ENCODE measurements around the gene C2orf80.

C2orf80 gene

GRCh38 chr2:208183526-208183925 is 6.3 kb downstream of the C2orf80 start:
- Histone ChIP-seq H3K9ac (no peak overlapping the region), H3K27ac (no peak overlapping the region), H3K27me3 (no peaks in the 10 kb centered on the region), H3K9me3 (replicated peaks in 1 of 11) (no peaks in the 10 kb centered on the region), H3K4me1 (peaks cover 0 to 14% (median 0%) of the 10 kb centered on the region in 10 experiments; a peak in 5 of 20 replicates), H3K4me3 (no peak overlapping the region), H4K20me1 (no peaks in the 10 kb centered on the region), H3K36me3 (no peaks in the 10 kb centered on the region), H3K4me2 (peak overlapping the region in 1 of 11 experiments; percentile 26; a peak in 1 of 22 replicates)
- TF ChIP-seq Cebpa-rat (IDR thresholded peaks at IDR 0.05) = no peak

DNA sequence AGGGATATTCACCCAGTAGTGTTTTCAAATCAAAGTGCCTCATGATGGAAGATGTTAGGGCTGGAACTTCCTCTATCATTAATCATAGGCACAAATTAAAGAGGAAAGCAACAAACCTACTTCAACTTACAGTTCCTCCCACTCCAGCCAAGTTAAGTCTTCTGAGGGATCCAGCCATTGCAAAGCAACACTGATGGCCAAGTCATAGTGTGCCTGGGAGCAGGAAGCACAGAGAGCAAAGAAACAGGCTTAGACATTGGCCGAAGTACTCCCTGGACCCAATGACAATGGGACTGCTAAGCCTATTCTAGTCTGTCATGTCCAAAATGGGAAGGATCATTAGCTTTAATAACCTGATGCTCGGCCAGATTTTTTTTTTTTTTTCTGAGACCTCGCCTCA is 7.0 kb downstream of the C2orf80 start:
- Histone ChIP-seq H3K4me2 (no peak overlapping the region), H3K36me3 (no peaks in the 10 kb centered on the region), H3K4me1 (peaks cover 0 to 14% (median 0%) of the 10 kb centered on the region in 10 experiments; a peak in 5 of 20 replicates), H4K20me1 (no peaks in the 10 kb centered on the region), H3K27ac (no peak overlapping the region), H3K4me3 (no peak overlapping the region), H3K9ac (no peak overlapping the region), H3K9me3 (replicated peaks in 1 of 11) (no peaks in the 10 kb centered on the region), H3K27me3 (no peaks in the 10 kb centered on the region)
- no peak for TF ChIP-seq Cebpa-rat (IDR thresholded peaks at IDR 0.05)

DNA sequence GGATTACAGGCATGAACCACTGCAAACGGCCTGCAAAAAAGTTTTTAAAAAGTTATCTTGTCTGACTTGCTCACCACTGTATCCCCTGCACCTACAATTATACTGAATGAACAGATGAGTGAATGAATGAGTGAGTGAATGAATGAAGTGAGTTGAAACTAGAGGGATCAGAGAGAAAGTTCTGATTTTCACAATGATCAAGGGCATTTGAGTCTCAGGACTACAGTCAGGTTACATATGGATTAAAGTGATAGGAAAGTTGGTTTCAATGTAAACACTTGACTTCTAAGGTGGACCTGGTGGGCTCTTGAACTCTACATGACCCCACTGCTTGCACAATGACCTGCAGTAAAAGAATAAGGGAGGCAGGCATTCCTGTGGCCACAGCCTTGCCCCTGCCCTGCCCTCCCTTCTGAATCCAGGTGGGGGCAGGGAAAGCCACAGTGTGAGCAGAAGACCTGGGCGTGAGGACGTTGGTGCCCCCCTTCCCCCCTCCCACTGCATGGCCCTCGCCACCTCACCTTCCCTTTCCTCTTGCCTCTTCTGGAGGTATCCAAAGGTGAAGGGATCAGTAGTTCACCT is 10.7 kb downstream of the C2orf80 start:
- Histone ChIP-seq H3K27ac (no peak overlapping the region), H3K4me1 (peaks cover 0 to 24% (median 0%) of the 10 kb centered on the region in 10 experiments; a peak in 6 of 20 replicates), H3K4me2 (no peak overlapping the region)

GRCh38 chr2:208175840-208176153 is 14.0 kb downstream of the C2orf80 start:
- Histone ChIP-seq H3K36me3 (no peaks in the 10 kb centered on the region), H3K9me3 (replicated peaks in 1 of 11) (no peaks in the 10 kb centered on the region), H3K27me3 (no peaks in the 10 kb centered on the region), H3K4me3 (no peak overlapping the region), H3K4me2 (no peak overlapping the region), H3K27ac (no peak overlapping the region), H4K20me1 (no peaks in the 10 kb centered on the region), H3K4me1 (peaks cover 0 to 45% (median 5%) of the 10 kb centered on the region in 10 experiments; a peak in 10 of 20 replicates), H3K9ac (no peak overlapping the region)
- TF ChIP-seq Cebpa-rat (IDR thresholded peaks at IDR 0.05) = no peak

More for the DNA sequence above, 10.7 kb downstream of the C2orf80 start:
- no peak for TF ChIP-seq Cebpa-rat (IDR thresholded peaks at IDR 0.05)
- Histone ChIP-seq H3K9ac (no peak overlapping the region), H4K20me1 (no peaks in the 10 kb centered on the region), H3K9me3 (replicated peaks in 1 of 11) (no peaks in the 10 kb centered on the region), H3K4me3 (no peak overlapping the region), H3K36me3 (no peaks in the 10 kb centered on the region), H3K27me3 (no peaks in the 10 kb centered on the region)

DNA sequence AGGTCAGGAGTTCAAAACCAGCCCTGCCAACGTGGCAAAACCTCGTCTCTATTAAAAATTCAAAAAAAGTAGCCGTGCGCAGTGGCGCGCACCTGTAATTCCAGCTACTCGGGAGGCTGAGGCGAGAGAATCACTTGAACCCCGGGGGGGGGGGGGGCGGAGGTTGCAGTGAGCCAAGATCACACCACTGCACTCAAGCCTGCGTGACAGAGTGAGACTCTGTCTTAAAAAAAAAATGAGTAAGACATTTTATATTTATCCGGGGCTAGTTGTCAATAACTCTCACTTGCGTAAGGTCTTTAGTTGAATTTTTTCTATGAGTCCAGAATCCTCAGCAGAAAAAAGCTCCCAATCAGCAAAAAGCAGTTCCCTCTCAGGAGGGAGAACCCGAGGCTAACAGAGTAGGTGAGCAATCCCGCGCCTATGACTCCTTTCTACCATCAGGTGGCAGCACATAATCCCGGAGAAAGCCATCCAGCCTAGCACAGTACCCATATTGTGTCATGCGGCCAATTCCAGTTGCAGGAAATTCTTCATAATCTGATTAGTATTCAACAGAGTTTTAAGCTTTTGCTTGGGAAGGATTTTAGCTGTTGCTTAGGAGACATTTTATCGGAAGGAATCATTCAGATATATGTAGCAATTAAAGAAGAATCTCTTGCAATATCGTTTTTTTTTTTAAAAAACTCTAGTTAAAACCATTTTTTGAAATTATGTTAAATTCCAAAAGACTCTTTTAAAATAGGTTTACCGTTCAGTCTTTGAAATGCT is 14.6 kb downstream of the C2orf80 start:
- Histone ChIP-seq H3K4me2 (peak overlapping the region in 3 of 11 experiments; percentile 46 to 70 (median 55); a peak in 5 of 22 replicates), H3K4me3 (no peak overlapping the region)

DNA sequence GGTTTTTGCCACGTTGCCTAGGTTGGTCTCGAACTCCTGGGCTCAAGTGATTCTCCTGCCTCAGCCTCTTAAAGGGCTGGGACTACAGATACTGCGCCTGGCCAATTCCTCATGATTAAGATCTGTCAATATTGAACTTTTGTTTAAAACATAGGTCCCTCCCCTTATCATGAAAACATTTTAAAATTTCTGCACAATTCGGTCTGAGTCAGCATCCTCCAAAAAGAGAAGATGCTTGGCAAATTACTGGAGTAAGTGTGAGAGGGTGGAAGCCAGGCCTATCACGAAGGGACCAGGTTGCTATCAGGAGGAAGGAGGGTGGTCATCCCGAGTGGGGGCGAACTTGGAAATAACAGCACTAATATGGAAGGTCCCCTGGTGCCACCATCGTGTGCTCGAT is 15.7 kb downstream of the C2orf80 start:
- no peaks in the 10 kb centered on the region for H3K9me3 ChIP-seq (replicated peaks in 1 of 11)
- no peak overlapping the region for H3K27ac ChIP-seq
- H3K9ac ChIP-seq = no peak overlapping the region
- no peak overlapping the region for H3K4me3 ChIP-seq
- H4K20me1 ChIP-seq = no peaks in the 10 kb centered on the region
- H3K4me1 ChIP-seq = peaks cover 0 to 45% (median 5%) of the 10 kb centered on the region in 10 experiments; a peak in 10 of 20 replicates
- TF ChIP-seq Cebpa-rat (IDR thresholded peaks at IDR 0.05) = no peak
- H3K4me2 ChIP-seq = peak overlapping the region in 3 of 11 experiments; percentile 46 to 70 (median 55); a peak in 6 of 22 replicates
- no peaks in the 10 kb centered on the region for H3K27me3 ChIP-seq
- H3K36me3 ChIP-seq = no peaks in the 10 kb centered on the region

More for the DNA sequence above, 14.6 kb downstream of the C2orf80 start:
- Histone ChIP-seq H3K36me3 (no peaks in the 10 kb centered on the region), H3K9ac (no peak overlapping the region; a peak in 1 of 22 replicates), H3K4me1 (peaks cover 0 to 45% (median 5%) of the 10 kb centered on the region in 10 experiments; a peak in 10 of 20 replicates), H3K9me3 (replicated peaks in 1 of 11) (no peaks in the 10 kb centered on the region), H3K27me3 (no peaks in the 10 kb centered on the region), H3K27ac (peak overlapping the region in 2 of 11 experiments; percentile 18 to 35; a peak in 2 of 22 replicates), H4K20me1 (no peaks in the 10 kb centered on the region)
- no peak for TF ChIP-seq Cebpa-rat (IDR thresholded peaks at IDR 0.05)

- Histone ChIP-seq H3K27me3 (no peaks in the 10 kb centered on the region), H3K27ac (peak overlapping the region in 2 of 11 experiments; percentile 6 to 49; a peak in 4 of 22 replicates), H3K36me3 (no peaks in the 10 kb centered on the region), H3K4me1 (peaks cover 0 to 45% (median 5%) of the 10 kb centered on the region in 10 experiments; a peak in 11 of 20 replicates), H3K9ac (no peak overlapping the region), H3K4me2 (peak overlapping the region in 5 of 11 experiments; percentile 30 to 72 (median 60); a peak in 8 of 22 replicates), H4K20me1 (no peaks in the 10 kb centered on the region), H3K4me3 (no peak overlapping the region), H3K9me3 (replicated peaks in 1 of 11) (no peaks in the 10 kb centered on the region)
- TF ChIP-seq Cebpa-rat (IDR thresholded peaks at IDR 0.05) = no peak
Observed at GRCh38 chr2:208172125-208172524, 17.7 kb downstream of the C2orf80 start.

DNA sequence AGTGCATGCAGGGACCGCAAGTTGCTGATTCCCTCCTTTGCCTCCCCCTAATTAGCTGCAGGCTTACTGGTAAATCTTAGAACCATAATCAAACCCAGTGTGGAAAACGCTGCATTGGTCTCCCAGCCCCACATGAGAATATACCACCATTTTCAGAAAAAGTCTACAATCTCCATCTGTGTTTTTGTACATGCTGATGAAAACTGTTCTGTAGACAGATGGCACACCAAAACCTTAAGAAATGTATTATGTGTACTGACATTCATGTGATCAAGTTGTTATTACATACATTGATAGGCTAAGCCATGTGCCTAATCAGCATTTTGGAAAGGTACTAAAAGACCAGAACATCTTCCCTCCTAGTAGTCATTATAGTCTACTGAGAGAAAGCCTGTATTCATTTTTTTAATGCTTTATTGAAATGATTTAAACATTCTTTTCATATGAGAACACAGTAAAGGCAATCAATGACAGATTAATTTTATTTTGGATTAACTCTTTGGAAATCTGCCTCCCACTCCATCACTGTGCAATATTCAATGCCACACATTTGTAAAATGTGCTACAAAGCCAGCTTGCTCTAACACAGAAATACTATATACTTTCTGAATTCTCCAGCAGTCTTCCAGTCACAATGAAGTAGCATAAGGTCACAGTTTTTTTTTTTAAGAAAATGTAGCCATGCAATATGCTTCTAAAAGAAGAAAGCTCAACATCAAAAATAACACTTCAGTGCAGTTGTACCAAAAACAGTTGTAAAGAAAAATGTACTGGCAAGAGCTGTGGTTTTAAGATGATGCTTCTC is 24.7 kb downstream of the C2orf80 start:
- Histone ChIP-seq H3K4me3 (no peak overlapping the region), H3K9ac (no peak overlapping the region), H4K20me1 (no peaks in the 10 kb centered on the region), H3K4me1 (no peaks in the 10 kb centered on the region; a peak in 1 of 20 replicates), H3K36me3 (no peaks in the 10 kb centered on the region), H3K27ac (no peak overlapping the region), H3K27me3 (no peaks in the 10 kb centered on the region), H3K9me3 (replicated peaks in 1 of 11) (no peaks in the 10 kb centered on the region), H3K4me2 (no peak overlapping the region)
- TF ChIP-seq Cebpa-rat (IDR thresholded peaks at IDR 0.05) = no peak

GRCh38 chr2:208163489-208163888 is 26.3 kb downstream of the C2orf80 start, which contains the start of gene CRYGA:
CRYGA (minus strand) TSS chr2:208163589; CDS start chr2:208163556, 33 bp downstream.
- H3K9ac ChIP-seq = no peak within 1 kb of the TSS
- no peak within 1 kb of the TSS for H3K4me2 ChIP-seq
- H3K9me3 ChIP-seq (replicated peaks in 1 of 11) = no peaks in the 10 kb centered on the region
- no peak for TF ChIP-seq Cebpa-rat (IDR thresholded peaks at IDR 0.05)
- no peaks in the 10 kb centered on the region for H3K4me1 ChIP-seq
- no peaks in the 10 kb centered on the region for H4K20me1 ChIP-seq
- H3K36me3 ChIP-seq = no peaks in the 10 kb centered on the region
- no peak within 1 kb of the TSS for H3K4me3 ChIP-seq
- no peak within 1 kb of the TSS for H3K27ac ChIP-seq
- H3K27me3 ChIP-seq = no peaks in the 10 kb centered on the region
